ENCODE results near the gene INTS1. TPM values are rescaled to one million over a fixed set of nuclear protein-coding genes. Genes with fewer than 3 reads are reported as not detected.

The INTS1 gene
- total and polyA plus RNA-seq, 9 donors: 1.9 to 80.5 (median 61.5) TPM

DNA sequence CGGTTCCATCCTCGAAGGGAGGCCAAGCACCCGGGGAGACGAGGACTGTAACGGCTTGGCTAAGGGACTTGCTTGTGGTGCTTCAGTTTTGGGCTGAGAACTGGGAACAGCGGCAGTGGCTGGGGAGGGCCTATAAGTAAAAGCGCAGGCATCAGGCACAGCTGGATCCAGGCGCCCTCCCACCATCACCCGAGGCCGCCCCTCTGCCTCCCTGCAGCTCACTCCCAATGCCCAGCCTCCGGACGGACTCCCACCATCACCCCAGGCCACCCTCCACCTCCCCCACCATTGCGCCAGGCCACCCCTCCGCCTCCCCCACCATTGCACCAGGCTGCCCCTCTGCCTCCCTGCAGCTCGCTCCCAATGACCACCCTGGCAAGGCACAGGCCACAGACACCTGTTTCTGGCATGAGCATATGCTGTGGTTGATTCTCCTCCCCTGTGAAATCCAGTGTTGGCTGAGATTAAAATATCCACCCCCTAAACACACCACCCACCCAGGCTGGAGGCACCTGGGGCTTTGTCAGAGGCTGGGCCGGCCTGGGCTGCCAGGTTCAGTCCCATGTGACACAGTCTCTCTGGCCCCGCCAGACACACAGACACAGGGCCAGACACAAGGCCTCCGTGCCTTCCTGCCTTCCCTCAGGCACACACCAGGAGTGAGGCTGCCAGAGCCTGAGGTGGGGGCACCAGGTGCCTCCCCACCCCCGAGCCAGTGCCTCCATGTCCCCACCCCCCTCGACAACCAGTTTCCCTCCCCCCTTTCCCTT lies 61.6 kb downstream of the INTS1 start:
- H3K4me1 ChIP-seq (ENCODE audit: insufficient read depth): no peaks in the 10 kb centered on the region
- H3K27me3 ChIP-seq: no peaks in the 10 kb centered on the region
- DNase-seq: no peak
- no peak overlapping the region for H3K4me3 ChIP-seq
- H3K36me3 ChIP-seq: no peaks in the 10 kb centered on the region
- H3K27ac ChIP-seq: no peak overlapping the region
- 86 to 92% (median 90%) methylated on average over 17 to 20 of the region's 20 CpGs for WGBS, 3 donors
- TF ChIP-seq EP300 (IDR thresholded peaks at IDR 0.05) (no peak), POLR2A (IDR thresholded peaks at IDR 0.05) (no peak)
- TF ChIP-seq, protein P1, sequence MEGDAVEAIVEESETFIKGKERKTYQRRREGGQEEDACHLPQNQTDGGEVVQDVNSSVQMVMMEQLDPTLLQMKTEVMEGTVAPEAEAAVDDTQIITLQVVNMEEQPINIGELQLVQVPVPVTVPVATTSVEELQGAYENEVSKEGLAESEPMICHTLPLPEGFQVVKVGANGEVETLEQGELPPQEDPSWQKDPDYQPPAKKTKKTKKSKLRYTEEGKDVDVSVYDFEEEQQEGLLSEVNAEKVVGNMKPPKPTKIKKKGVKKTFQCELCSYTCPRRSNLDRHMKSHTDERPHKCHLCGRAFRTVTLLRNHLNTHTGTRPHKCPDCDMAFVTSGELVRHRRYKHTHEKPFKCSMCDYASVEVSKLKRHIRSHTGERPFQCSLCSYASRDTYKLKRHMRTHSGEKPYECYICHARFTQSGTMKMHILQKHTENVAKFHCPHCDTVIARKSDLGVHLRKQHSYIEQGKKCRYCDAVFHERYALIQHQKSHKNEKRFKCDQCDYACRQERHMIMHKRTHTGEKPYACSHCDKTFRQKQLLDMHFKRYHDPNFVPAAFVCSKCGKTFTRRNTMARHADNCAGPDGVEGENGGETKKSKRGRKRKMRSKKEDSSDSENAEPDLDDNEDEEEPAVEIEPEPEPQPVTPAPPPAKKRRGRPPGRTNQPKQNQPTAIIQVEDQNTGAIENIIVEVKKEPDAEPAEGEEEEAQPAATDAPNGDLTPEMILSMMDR (IDR thresholded peaks at IDR 0.05): no peak
- intact Hi-C loops (cut with DNase I): no loop called here
- no peaks in the 10 kb centered on the region for H3K9me3 ChIP-seq

DNA sequence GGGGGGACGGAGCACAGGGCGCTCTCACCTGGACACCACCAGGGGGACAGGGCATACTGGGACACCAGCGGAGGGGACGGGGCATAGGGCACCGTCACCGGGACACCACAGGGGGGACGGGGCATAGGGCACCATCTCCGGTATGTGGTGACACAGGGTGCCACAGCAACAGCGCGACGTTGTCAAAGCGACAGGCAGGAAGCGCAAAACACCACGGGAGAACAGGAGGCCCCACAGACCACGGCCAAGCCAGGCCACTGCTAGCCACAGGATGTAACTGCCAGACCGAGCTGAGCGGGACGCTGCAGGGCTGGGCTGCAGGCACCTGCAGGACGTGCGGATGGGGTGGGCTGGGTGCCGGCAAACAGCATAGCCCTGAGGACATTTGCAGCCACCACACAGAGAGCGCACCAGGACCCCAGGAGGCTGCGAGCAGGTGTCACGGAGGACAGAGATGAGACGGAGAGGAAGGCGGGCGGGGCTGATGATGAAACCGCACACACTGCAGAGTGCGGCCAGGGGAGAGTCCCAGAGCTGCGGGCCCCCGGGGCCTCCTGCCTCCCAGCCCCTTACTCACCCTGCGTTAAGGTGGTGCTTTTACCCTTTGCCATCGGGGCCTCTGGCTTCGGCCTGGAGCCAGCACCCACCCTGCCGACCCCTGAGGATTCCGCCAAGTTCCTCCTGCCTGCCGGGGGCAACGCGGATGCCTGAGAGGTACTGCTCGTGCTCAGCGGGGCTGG lies 62.4 kb downstream of the INTS1 start:
- DNase-seq: no peak
- no peak overlapping the region for H3K4me3 ChIP-seq
- intact Hi-C loops (cut with DNase I): no loop called here
- no peaks in the 10 kb centered on the region for H3K36me3 ChIP-seq
- H3K27ac ChIP-seq: no peak overlapping the region
- no peak for TF ChIP-seq EP300 (IDR thresholded peaks at IDR 0.05)
- TF ChIP-seq, protein P1 (IDR thresholded peaks at IDR 0.05): no peak
- TF ChIP-seq POLR2A (IDR thresholded peaks at IDR 0.05): no peak
- H3K4me1 ChIP-seq (ENCODE audit: insufficient read depth): no peaks in the 10 kb centered on the region
- no peaks in the 10 kb centered on the region for H3K9me3 ChIP-seq
- WGBS, 3 donors: 87 to 88% (median 87%) methylated on average over 40 to 41 of the region's 41 CpGs
- no peaks in the 10 kb centered on the region for H3K27me3 ChIP-seq

DNA sequence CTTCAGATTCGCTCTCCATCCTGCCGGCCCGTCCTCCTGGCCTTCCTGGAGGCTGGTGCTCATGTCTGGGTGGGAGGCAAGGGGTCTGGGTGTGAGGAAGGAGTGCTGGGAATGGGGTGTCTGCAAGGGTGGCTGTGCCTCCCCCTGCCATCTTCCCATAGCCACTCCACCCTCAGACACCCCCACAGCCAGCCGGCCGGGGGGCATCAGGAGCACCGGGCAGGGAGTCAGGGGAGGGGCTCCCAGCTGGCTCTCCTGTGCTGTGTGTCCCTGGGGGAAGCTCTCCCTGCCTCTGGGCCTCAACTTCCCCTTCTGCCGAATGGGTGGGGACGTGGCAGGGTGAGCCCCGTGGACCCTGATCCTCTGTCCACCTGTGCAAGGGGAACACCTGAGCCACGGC lies 63.6 kb downstream of the INTS1 start:
- TF ChIP-seq EP300 (IDR thresholded peaks at IDR 0.05) (no peak), POLR2A (IDR thresholded peaks at IDR 0.05) (no peak)
- TF ChIP-seq, protein P1 (IDR thresholded peaks at IDR 0.05): no peak
- WGBS, 3 donors: 82 to 92% (median 87%) methylated on average over 10 of the region's 10 CpGs
- DNase-seq: no peak
- H3K36me3 ChIP-seq: no peaks in the 10 kb centered on the region
- H3K27me3 ChIP-seq: no peaks in the 10 kb centered on the region
- no peak overlapping the region for H3K27ac ChIP-seq
- intact Hi-C loops (cut with DNase I): no loop called here
- no peaks in the 10 kb centered on the region for H3K9me3 ChIP-seq
- no peaks in the 10 kb centered on the region for H3K4me1 ChIP-seq (ENCODE audit: insufficient read depth)
- H3K4me3 ChIP-seq: no peak overlapping the region

DNA sequence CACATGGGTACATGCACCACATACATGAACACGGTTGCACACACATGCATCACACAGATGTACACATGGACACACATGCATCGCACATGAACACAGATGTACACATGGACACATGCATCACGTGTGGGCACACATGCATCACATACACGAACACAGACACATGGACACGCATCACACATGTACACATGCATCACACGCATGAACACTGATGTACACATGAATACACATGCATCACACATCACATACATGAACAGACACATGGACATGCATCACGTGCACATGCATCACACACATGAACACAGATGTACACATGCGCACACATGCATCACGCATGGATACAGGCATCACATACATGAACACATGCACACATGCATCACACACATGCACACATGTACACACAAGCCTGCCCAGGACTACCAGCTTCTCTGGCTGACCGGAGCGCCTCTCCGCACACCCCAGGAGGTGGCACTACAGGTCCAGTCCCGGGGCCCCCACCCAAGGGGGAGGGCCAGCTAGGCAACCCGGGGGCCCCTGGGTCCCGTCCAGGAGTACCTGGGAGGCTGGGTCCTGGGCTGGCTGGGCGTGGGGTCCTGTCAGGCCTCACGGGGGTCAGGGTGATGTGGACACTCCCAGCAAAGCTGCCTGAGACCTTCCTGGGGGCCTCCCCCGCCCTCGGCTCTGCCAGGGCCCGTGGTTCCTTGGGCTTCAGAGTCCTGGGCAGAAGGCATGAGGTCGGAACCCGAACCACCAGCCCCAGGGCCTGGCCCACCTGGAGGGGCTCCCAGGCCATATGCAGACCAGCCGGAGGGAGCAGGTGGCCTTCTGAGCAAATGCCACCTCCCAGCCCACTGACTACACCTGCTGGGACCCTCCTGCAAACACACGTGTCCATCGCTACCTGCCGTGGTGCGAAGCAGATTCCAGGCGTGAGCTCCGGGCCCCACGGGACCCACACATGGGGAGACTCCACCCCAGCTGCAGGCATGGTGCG lies 64.5 kb downstream of the INTS1 start:
- Histone ChIP-seq H3K27ac (no peak overlapping the region), H3K27me3 (no peaks in the 10 kb centered on the region), H3K36me3 (no peaks in the 10 kb centered on the region), H3K9me3 (no peaks in the 10 kb centered on the region), H3K4me3 (no peak overlapping the region), H3K4me1 (ENCODE audit: insufficient read depth) (no peaks in the 10 kb centered on the region)
- no peak for DNase-seq
- whole genome bisulfite sequencing, 3 donors: 90 to 95% (median 93%) methylated on average over 20 to 31 of the region's 31 CpGs
- TF ChIP-seq EP300 (IDR thresholded peaks at IDR 0.05) (no peak), POLR2A (IDR thresholded peaks at IDR 0.05) (no peak)
- TF ChIP-seq, protein P1 (IDR thresholded peaks at IDR 0.05): no peak
- intact Hi-C loops (cut with DNase I): loop anchor here in 1 of 4 donors (10.0 kb wide), 1 partner anchor 215 kb away; no protein-coding TSS in a partner anchor
